NCI-H1436 treated with DMSO at 0.1 percent for 48 hours (cell line): ENCODE data around the gene ZNF837.
A peak's percentile ranks its signal among the peaks of the same experiment; 100 is the strongest.
"Not testable (repeated sequence)": the region's sequence is repeated elsewhere in the genome, so short reads cannot be mapped to it uniquely, and the experiment has no call there.

ENCODE experiments used
- DNase-seq: peaks from one replicate; lab custom pipeline; 2025; lab: John Stamatoyannopoulos, UW

The ZNF837 gene

GRCh38 chr19:58396691-58397532 is 16.1 kb upstream of the ZNF837 start:
- no peak for DNase-seq

- DNase-seq, result no peak
These were observed 15.3 kb upstream of the ZNF837 start for GRCh38 chr19:58395979-58396627.

- no peak for DNase-seq
These were observed 14.6 kb upstream of the ZNF837 start, which contains the start of gene RNF225 for GRCh38 chr19:58395220-58395978. RNF225 (plus strand) TSS chr19:58395656; CDS start chr19:58396090, 434 bp downstream.

- no peak for DNase-seq
These were observed 14.0 kb upstream of the ZNF837 start for GRCh38 chr19:58394821-58395219.

GRCh38 chr19:58393725-58394033 is 12.8 kb upstream of the ZNF837 start:
- no peak for DNase-seq

- no peak for DNase-seq
These were observed 12.3 kb upstream of the ZNF837 start for GRCh38 chr19:58392945-58393724.

GRCh38 chr19:58388175-58388526 is 7.3 kb upstream of the ZNF837 start:
- no peak for DNase-seq

- no peak for DNase-seq
These were observed 6.7 kb upstream of the ZNF837 start for GRCh38 chr19:58387338-58388174.

- DNase-seq, result peak; percentile 98
These were observed 5.9 kb upstream of the ZNF837 start, which contains the start of gene RPS5 for GRCh38 chr19:58386576-58387337. RPS5 (plus strand) TSS chr19:58387269; CDS start chr19:58388138, 869 bp downstream.

GRCh38 chr19:58385891-58386575 is 5.2 kb upstream of the ZNF837 start:
- DNase-seq, result no peak

GRCh38 chr19:58385313-58385890 is 4.6 kb upstream of the ZNF837 start:
- DNase-seq, result no peak

GRCh38 chr19:58382997-58383603 is 2.3 kb upstream of the ZNF837 start:
- no peak for DNase-seq

- DNase-seq, result no peak
These were observed 806 bp upstream of the ZNF837 start for GRCh38 chr19:58381460-58382212.

- DNase-seq, result no peak
These were observed 681 bp downstream of the ZNF837 start for GRCh38 chr19:58380037-58380661.

GRCh38 chr19:58379246-58379645 is 1.6 kb downstream of the ZNF837 start:
- no peak for DNase-seq

GRCh38 chr19:58376724-58377123 is 4.1 kb downstream of the ZNF837 start:
- DNase-seq, result not testable (repeated sequence)

GRCh38 chr19:58374200-58374599 is 6.6 kb downstream of the ZNF837 start:
- no peak for DNase-seq
